ENCODE measurements around the gene PEX16. TPM values are rescaled to one million over a fixed set of nuclear protein-coding genes. Genes with fewer than 3 reads are reported as not detected.

PEX16 gene
- total RNA-seq, 1 donor from 2014 or later: 20.7 TPM

DNA sequence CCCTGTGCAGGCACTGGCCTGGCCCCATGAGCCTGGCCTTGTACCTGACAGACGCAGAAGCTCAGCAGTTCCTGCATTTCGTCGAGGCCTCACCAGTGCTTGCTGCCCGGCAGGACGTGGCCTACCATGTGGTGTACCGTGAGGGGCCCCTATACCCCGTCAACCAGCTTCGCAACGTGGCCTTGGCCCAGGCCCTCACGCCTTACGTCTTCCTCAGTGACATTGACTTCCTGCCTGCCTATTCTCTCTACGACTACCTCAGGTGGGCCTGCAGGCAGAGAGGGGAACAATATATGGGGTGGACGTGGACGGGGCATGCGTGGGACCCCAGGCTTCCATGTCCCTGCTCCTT is 9.6 kb upstream of the PEX16 start:
- Mint-ChIP-seq H3K9me3 (no peaks in the 10 kb centered on the region), H3K4me1 (peaks cover 10% of the 10 kb centered on the region), H3K27me3 (ENCODE audit: low read depth) (peaks cover 30% of the 10 kb centered on the region), H3K27ac (no peak overlapping the region), H3K36me3 (peaks cover 9% of the 10 kb centered on the region), H3K4me3 (no peak overlapping the region)
- DNase-seq (ENCODE audit: low spot score in 2 of 2, unreplicated experiment in 2 of 2): no peak
- TF ChIP-seq, protein P1, sequence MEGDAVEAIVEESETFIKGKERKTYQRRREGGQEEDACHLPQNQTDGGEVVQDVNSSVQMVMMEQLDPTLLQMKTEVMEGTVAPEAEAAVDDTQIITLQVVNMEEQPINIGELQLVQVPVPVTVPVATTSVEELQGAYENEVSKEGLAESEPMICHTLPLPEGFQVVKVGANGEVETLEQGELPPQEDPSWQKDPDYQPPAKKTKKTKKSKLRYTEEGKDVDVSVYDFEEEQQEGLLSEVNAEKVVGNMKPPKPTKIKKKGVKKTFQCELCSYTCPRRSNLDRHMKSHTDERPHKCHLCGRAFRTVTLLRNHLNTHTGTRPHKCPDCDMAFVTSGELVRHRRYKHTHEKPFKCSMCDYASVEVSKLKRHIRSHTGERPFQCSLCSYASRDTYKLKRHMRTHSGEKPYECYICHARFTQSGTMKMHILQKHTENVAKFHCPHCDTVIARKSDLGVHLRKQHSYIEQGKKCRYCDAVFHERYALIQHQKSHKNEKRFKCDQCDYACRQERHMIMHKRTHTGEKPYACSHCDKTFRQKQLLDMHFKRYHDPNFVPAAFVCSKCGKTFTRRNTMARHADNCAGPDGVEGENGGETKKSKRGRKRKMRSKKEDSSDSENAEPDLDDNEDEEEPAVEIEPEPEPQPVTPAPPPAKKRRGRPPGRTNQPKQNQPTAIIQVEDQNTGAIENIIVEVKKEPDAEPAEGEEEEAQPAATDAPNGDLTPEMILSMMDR (IDR thresholded peaks at IDR 0.05; ENCODE audit: unreplicated experiment): no peak

GRCh38 chr11:45926536-45927331 is 9.1 kb upstream of the PEX16 start:
- TF ChIP-seq, protein P1 (IDR thresholded peaks at IDR 0.05; ENCODE audit: unreplicated experiment): no peak
- Mint-ChIP-seq H3K4me3 (no peak overlapping the region), H3K27ac (no peak overlapping the region), H3K4me1 (peaks cover 10% of the 10 kb centered on the region), H3K36me3 (peaks cover 4% of the 10 kb centered on the region), H3K27me3 (ENCODE audit: low read depth) (peaks cover 31% of the 10 kb centered on the region), H3K9me3 (no peaks in the 10 kb centered on the region)
- no peak for DNase-seq (ENCODE audit: low spot score in 2 of 2, unreplicated experiment in 2 of 2)

DNA sequence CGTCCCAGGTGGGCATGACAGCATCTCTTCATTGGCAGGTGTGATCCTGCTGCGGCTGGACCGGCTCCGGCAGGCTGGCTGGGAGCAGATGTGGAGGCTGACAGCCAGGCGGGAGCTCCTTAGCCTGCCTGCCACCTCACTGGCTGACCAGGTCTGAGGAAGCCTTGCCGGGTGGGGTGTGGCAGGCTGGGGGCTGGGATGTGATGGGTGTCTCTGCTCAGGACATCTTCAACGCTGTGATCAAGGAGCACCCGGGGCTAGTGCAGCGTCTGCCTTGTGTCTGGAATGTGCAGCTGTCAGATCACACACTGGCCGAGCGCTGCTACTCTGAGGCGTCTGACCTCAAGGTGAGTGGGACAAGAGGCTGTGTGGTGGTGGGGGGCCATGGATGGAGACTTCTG is 8.3 kb upstream of the PEX16 start:
- Mint-ChIP-seq H3K36me3 (no peaks in the 10 kb centered on the region), H3K4me1 (peaks cover 16% of the 10 kb centered on the region), H3K27me3 (ENCODE audit: low read depth) (peaks cover 38% of the 10 kb centered on the region), H3K9me3 (no peaks in the 10 kb centered on the region), H3K27ac (no peak overlapping the region), H3K4me3 (no peak overlapping the region)
- TF ChIP-seq, protein P1 (IDR thresholded peaks at IDR 0.05; ENCODE audit: unreplicated experiment): no peak
- DNase-seq (ENCODE audit: low spot score in 2 of 2, unreplicated experiment in 2 of 2): no peak

DNA sequence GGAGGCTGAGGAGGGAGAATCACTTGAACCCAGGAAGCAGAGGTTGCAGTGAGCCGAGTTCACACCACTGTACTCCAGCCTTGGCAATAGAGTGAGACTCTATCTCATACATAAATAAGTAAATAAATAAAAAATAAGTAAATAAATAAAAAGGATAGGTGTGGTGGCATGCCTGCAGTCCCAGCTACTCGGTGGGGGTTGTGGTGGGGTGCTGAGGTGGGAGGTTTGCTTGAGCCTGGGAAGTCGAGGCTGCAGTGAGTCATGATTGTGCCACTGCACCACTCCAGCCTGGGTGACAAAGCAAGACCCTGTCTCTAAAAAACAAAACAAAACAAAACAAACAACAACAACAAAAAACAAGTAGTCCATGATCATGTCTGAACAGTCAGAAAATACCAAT is 7.9 kb upstream of the PEX16 start:
- H3K4me3 Mint-ChIP-seq: no peak overlapping the region
- H3K36me3 Mint-ChIP-seq: no peaks in the 10 kb centered on the region
- H3K27ac Mint-ChIP-seq: no peak overlapping the region
- H3K27me3 Mint-ChIP-seq (ENCODE audit: low read depth): peaks cover 43% of the 10 kb centered on the region
- peaks cover 16% of the 10 kb centered on the region for H3K4me1 Mint-ChIP-seq
- TF ChIP-seq, protein P1 (IDR thresholded peaks at IDR 0.05; ENCODE audit: unreplicated experiment): no peak
- no peaks in the 10 kb centered on the region for H3K9me3 Mint-ChIP-seq
- DNase-seq (ENCODE audit: low spot score in 2 of 2, unreplicated experiment in 2 of 2): no peak

- Mint-ChIP-seq H3K27me3 (ENCODE audit: low read depth) (peaks cover 46% of the 10 kb centered on the region), H3K27ac (no peak overlapping the region), H3K36me3 (no peaks in the 10 kb centered on the region), H3K9me3 (no peaks in the 10 kb centered on the region), H3K4me1 (peaks cover 16% of the 10 kb centered on the region), H3K4me3 (no peak overlapping the region)
- no peak for DNase-seq (ENCODE audit: low spot score in 2 of 2, unreplicated experiment in 2 of 2)
- TF ChIP-seq, protein P1 (IDR thresholded peaks at IDR 0.05; ENCODE audit: unreplicated experiment): no peak
Observed at GRCh38 chr11:45924927-45925326, 7.2 kb upstream of the PEX16 start.
